ELF-1 (cell line): ENCODE measurements around the gene SARDH.

Source experiments
- DNase-seq: peaks from one replicate; pipeline ENCODE4 v3.0.0-alpha.2; 2016; ENCODE audit warnings: low read depth, low spot score

Gene SARDH

GRCh38 chr9:133737774-133738639, at the start of gene SARDH:
SARDH (minus strand) TSS chr9:133738352; CDS start chr9:133734173, 4,179 bp downstream.
- DNase-seq = peak; percentile 81

GRCh38 chr9:133787754-133788025, 49.5 kb upstream of the SARDH start:
- DNase-seq = peak; percentile 69

GRCh38 chr9:133786907-133787753, 49.0 kb upstream of the SARDH start:
- DNase-seq = no peak

- DNase-seq = no peak
Observed at GRCh38 chr9:133786371-133786753, 48.2 kb upstream of the SARDH start.

GRCh38 chr9:133785753-133786370, 47.7 kb upstream of the SARDH start:
- no peak for DNase-seq

- DNase-seq = no peak
Observed at GRCh38 chr9:133784731-133785561, 46.8 kb upstream of the SARDH start.

GRCh38 chr9:133783331-133783731, 45.2 kb upstream of the SARDH start:
- peak; percentile 17 for DNase-seq

GRCh38 chr9:133782157-133783130, 44.3 kb upstream of the SARDH start:
- peak; percentile 83 for DNase-seq

GRCh38 chr9:133781828-133782135, 43.6 kb upstream of the SARDH start:
- DNase-seq = no peak

GRCh38 chr9:133780962-133781827, 43.0 kb upstream of the SARDH start:
- no peak for DNase-seq

GRCh38 chr9:133780404-133780945, 42.3 kb upstream of the SARDH start:
- no peak for DNase-seq

- DNase-seq = no peak
Observed at GRCh38 chr9:133779516-133780403, 41.6 kb upstream of the SARDH start.

GRCh38 chr9:133779081-133779480, 40.9 kb upstream of the SARDH start:
- DNase-seq = no peak

GRCh38 chr9:133778336-133779013, 40.3 kb upstream of the SARDH start:
- DNase-seq = no peak

- DNase-seq = no peak
Observed at GRCh38 chr9:133777871-133778270, 39.7 kb upstream of the SARDH start.

- no peak for DNase-seq
Observed at GRCh38 chr9:133777068-133777791, 39.1 kb upstream of the SARDH start.
